HUDEP-2 (cell line): ENCODE results near the gene ACSM2A.
"Not testable (repeated sequence)": the region's sequence is repeated elsewhere in the genome, so short reads cannot be mapped to it uniquely, and the experiment has no call there.

Experiments used
- DNase-seq, 76 experiments: peaks; one replicate each; lab custom pipeline; 2025; ENCODE audit not compliant: unreplicated experiment in 76 of 76; lab: John Stamatoyannopoulos, UW

Gene ACSM2A, protein sequence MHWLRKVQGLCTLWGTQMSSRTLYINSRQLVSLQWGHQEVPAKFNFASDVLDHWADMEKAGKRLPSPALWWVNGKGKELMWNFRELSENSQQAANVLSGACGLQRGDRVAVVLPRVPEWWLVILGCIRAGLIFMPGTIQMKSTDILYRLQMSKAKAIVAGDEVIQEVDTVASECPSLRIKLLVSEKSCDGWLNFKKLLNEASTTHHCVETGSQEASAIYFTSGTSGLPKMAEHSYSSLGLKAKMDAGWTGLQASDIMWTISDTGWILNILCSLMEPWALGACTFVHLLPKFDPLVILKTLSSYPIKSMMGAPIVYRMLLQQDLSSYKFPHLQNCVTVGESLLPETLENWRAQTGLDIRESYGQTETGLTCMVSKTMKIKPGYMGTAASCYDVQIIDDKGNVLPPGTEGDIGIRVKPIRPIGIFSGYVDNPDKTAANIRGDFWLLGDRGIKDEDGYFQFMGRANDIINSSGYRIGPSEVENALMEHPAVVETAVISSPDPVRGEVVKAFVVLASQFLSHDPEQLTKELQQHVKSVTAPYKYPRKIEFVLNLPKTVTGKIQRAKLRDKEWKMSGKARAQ

DNA sequence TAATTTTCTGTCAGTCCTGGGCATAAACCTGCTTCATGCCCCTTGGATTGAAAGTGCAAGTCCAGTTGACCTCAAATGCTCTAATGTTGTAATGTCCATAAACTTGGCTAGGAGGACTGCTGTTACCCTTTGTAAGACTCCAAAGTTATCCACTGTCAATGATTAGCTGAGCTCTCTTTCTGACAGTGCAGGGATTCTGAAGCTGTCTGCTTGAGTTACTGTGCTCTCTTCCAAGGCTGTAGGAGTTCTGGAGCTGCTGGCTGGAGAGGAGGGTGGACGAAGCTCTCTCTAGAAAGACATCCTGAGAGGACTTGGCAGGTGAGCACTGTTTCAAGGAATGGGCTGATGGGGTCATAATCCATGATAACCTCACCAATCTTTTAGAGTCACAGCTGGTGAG is at the start of gene ACSM2A:
TSS of gene ACSM2A (plus strand) at position 158 of the 400 bp plus-strand sequence. CDS start 8,594 bp downstream, outside the sequence.
- not testable (repeated sequence) for DNase-seq

DNA sequence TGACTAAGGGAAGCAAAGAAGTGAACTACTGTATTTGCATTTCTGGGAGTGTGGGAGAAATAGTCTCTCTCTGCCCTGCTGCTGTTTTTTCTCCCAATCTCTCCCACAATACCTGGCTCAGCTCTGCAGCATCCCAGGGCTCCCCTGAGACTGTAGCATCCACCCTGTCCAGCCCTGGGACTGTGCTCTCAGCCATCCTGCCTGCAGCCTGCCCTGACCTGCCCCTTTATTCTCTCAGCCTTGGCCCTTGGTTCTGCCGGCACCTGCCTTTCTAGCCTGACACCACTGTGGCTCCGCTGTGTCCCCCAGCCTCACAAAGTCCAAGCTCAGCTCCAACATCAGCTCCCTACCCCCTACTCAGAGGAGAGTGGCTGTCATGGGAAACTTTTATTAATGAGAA is 48.7 kb upstream of the ACSM2A start:
- DNase-seq = no peak

DNA sequence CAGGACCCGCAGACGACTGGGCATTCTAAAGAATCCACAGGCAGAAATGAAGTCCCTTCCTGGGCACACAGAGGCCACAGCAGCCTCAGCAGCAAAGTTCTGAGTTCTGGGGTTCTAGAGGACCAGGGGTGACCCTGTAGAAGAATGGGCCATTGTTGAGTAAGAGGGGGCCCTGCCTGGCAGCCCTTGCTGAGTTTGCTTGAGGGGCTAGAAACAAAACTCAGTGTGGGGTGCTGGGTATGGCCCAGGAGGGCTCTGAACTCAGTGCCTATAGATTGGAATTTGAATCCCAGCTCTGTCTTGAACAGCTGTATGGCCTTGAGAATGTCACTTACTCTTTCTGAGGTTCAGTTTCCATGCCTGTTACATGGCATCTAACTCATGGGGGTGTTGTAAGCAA is 46.7 kb upstream of the ACSM2A start, which contains the start of gene PDILT:
TSS of gene PDILT (minus strand) at position 101 of the 400 bp plus-strand sequence. CDS start 5,437 bp downstream, outside the sequence.
- no peak for DNase-seq

DNA sequence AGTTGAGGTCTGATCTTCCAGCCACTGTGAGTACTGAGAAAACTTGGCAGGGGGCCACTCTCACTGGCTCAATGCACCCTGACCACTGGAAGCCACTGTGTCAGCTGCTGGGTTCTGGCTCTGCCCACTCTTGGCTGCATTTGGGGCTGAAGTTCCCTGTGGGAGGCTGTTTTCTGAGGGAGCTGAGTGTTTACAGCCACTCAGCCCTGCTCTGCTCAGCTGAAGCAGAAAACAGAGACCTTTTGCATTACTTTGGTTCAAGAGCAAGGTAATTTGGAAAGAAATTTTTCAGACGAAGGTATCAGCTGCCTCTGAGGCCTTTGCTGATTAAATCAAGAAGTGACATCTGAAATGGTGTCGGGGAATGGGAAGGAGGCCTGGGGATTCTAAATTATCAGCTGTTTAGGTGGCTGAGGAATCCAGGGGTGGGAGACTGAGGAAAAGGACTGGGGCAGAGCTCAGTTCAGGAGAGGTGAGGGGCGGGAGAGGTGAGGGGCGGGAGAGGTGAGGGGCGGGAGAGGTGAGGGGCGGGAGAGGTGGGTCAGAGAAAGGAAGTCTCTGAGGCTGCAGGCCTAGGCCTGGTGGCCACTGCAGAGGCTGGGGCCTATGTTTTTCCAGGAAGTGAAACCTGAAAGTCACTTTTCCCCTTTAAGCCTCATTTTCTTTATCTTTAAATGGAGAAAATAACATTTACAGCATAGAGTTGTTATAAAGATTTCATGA is 41.8 kb upstream of the ACSM2A start, which contains the start of gene ACSM5:
TSS of gene ACSM5 (plus strand) at position 137 of the 723 bp plus-strand sequence. CDS start 1,951 bp downstream, outside the sequence.
- DNase-seq = no peak

DNA sequence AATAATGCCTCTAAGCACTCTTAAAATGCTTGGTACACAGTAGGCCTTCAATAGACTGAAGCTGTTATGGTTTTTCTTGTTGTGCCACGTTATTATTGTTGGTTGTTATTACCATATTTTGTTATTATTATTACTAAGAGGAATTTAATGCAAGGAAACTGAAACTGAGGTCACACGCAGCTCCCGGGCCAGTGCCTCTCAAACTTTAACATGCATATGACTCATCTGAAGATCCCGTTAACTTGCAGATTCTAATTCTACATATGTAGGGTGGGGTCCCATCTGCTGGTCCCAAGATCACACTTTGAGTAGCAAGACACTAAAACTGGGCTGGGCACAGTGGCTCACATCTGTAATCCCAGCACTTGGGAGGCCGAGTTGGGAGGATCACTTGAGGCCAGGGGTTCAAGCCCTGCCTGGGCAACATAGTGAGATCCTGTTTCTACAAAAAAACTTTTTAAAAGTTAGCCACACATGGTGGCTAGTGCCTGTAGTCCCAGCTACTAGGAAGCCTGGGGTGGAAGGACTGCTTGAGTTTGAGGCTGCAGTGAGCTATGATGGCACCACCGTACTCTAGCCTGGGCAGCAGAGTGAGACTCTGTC is 41.1 kb upstream of the ACSM2A start:
- DNase-seq = no peak

DNA sequence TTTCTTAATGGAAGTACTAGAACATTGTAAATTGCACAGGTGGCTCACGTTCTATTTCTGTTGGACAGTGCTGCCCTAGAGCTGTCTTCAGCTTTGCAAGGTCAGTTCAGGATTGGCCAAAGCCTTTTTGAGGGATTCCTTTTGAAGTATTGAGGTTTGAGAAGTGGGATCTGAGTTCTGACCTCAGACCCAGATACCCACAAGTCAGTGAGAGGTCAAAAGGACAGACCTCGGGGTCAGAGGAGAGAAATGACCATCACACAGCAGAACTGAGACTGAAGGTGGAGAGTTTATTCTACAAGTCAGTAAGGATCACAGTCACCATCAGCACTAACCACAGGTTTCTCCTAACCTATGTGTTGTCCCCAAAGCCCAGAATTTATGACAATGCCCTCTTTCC is 40.3 kb upstream of the ACSM2A start:
- DNase-seq = no peak

DNA sequence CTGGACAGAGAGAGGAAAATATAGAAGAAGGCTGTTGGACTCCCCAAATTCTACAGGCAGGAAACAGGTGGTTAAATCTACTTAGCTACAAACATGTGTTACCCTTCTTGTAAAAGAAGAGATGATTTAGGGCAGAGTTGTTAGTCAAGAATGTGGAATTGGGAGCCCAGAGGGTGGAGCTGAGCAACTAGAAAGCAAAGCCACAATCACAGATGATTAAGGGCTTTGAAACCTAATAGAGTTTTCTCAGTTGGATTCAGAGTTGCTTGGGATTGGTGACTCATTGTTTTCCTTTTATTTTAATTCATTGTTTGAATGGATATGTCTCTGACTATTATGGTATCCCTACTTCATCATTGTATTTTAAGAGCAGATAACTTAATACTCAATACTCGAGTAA is 35.8 kb upstream of the ACSM2A start:
- no peak for DNase-seq

DNA sequence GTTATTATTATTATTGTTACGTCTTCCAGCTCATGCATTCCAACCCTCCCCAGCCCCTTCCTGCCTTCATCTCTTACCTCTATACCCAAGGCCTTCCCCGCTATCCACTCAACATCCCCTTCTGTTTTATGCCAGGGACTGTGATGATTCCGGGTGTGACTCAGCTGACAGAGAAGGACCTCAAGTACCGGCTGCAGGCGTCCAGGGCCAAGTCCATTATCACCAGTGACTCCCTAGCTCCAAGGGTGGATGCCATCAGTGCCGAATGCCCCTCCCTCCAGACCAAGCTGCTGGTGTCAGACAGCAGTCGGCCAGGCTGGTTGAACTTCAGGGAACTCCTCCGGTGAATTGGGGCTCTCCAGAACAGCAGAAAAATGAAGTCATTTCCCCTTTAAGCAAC is 32.2 kb upstream of the ACSM2A start:
- not testable (repeated sequence) for DNase-seq

DNA sequence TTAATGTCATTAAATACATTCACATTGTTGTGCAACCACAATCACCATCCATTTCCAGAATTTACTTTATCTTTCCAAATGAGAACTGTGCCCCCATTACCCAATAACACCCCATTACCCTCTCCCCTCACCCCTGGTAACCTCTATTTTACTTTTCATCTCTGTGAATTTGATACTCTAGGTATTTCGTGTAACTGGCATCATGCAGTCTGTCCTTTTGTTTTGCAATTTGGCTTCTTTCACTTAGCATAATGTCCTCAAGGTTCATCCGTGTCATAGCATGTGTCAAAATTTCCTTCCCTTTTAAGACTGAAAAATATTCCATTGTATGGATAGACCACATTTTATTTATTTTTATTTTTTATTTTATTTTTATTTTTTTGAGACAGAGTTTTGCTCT is 29.6 kb upstream of the ACSM2A start:
- not testable (repeated sequence) for DNase-seq

DNA sequence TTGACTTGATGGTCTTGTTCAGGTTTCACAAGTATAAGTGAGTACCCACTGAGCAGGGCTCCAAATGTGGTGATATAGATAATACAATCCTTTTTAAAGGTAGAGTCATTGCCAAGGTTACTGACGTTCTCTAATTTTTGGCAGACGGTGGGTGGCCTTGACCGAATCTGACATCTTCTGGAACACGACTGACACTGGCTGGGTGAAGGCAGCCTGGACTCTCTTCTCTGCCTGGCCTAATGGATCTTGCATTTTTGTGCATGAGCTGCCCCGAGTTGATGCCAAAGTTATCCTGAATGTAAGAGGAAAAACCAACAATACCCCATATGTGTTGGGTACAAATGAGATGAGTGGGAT is 27.6 kb upstream of the ACSM2A start:
- not testable (repeated sequence) for DNase-seq

DNA sequence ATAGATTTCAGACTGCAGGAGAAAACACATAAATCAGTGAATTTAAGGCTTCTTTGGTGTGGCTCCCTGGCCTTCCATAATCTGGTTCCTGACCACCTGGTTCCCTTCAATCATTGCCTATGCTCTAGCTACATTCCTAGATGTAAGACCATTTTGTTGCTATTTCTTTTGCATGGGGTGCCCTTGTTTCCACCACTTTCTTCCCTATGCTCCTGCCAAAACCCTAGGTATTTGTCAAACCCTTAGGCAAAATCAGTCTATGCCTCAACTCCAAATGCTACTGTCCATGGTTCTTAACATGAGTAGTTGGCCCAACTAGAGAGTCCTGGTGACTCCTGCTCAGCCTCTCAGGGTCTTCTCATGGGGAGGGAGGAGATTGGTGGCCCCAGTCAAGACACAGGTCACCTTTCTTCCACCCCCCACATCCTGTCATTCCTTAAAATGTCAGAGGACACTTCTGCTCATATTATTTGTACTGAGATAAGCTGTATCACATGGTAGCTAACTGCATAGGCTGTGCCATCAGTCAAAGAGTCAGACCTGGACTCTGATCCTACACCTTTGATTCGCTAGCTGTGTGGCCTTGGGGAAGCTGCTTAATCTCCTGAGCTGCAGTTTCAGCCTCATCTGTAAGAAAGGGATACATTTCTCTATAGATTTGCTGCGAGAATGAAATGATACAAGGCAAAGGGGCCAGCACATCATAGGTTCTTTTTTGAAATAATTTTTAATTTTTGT is 27.0 kb upstream of the ACSM2A start:
- no peak for DNase-seq

DNA sequence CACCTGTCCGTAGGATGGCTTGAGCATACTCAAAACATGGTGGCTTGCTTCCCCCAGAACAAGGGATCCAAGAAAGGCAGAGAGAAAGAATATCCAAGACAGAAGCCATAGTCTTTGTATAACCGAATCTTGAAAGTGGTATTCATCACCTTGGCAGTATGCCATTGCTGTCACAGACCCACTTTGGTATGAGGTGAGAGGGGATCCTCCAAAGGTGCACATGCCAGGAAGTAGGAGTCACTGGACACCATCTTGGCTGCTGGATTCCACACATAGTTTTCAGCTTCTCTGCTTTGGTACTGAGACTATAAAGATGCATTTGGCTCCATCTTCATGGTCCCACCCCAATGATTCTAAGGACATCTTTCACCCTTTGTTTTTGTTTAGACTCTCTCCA is 23.9 kb upstream of the ACSM2A start:
- not testable (repeated sequence) for DNase-seq

DNA sequence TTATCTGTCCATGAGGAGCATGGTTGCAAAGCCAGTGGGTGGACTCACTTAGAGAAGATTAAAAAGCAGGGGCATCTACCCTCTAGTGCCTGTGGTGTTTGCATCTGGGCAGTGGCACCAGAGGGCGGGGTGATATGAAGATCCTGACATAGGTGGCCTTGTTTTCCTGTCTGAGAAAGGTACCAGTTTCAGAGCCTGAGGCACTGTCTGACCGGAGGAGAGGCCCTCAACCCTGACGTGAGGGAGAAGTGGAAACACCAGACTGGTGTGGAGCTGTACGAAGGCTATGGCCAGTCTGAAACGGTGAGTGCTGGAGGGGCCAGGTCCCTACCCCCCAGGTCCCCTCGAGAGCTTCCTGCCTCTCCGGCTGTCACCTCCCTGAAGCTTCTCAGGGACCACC is 21.8 kb upstream of the ACSM2A start:
- not testable (repeated sequence) for DNase-seq

DNA sequence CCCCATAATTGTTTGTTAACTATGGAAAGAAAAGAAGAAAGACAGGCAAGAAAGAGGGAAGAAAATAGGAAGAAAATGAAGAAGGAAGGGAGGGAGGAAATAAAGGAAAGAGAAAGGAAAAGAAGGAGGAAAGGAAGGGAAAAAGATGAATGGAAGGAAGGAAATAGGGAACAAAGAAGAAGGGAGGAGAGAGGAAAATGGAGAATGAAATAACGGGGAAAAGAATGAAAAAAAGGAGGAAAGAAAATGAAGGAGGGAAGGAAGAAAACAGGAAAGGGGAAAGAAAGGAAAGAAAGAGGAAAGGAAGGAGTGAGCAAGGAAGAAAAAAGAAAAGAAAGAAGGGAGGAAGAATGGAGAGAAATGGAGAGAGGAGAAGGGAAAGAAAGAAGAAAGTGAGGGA is 20.8 kb upstream of the ACSM2A start:
- DNase-seq = not testable (repeated sequence)

DNA sequence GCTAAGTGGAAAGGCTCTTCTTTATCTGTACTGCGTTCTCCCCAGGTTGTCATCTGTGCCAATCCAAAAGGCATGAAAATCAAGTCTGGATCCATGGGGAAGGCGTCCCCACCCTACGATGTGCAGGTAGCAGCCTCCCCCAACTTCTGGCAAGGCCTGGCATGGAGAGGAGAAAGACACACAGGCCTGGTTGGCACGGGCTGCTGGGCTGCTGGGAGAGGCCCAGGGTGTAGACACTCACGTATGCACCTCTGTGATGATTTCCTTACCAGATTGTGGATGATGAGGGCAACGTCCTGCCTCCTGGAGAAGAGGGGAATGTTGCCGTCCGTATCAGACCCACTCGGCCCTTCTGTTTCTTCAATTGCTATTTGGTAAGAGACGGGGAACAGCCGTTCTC is 20.4 kb upstream of the ACSM2A start:
- DNase-seq = no peak

DNA sequence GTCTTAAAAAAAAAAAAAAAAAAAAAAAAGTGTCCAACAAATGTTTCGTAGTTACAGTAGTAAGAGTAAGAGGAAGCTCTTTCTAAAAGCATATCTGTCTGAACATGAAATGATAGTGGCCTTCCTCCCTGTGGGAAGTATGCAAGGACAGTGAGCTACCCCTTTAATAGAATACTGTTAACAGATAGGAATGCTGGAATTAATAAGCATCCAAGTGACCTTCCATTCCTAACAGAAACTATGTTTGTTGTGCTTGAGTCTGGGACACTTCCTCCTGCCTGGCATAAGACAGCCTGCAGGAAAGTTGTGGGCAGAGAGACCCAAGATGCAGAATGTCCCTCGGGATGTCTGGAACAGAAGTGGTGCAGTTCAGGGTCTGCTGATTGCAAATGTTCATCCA is 12.4 kb upstream of the ACSM2A start:
- not testable (repeated sequence) for DNase-seq

DNA sequence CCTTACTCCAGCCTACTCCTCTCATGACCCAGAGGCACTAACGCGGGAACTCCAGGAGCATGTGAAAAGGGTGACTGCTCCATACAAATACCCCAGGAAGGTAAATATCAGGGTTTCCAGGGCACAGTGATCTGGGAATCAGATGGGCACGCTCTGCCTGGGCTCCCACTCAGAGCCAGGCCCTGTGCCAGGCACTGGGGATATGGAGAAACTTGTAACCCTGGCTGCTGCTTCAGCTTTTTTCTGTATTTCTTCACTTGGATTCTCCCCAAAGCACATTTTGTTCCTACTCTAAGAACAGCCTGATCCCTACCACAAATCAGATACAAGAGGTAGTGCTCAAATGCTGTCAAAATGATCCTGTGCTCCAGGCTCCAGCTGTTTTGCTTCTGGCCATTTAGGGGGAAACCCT is 11.5 kb upstream of the ACSM2A start:
- DNase-seq = not testable (repeated sequence)

DNA sequence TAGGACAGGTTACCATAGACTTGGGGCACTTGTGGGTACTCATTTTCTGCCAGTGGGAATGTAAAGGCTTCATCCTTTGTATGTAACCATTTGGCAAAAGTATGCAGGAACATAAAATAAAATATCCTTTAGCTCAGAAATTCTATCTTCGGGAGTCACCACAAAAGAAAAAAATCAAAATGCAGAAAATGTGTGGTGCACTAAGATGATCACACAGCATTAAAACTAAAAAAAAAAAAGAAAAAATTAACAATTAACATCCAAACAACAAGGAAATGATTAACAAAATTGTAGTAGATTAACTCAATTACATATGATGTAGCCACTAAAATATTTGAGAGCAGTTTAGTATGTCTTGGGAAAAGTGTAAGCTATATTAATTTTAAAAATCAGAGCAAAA is 10.6 kb upstream of the ACSM2A start:
- not testable (repeated sequence) for DNase-seq

DNA sequence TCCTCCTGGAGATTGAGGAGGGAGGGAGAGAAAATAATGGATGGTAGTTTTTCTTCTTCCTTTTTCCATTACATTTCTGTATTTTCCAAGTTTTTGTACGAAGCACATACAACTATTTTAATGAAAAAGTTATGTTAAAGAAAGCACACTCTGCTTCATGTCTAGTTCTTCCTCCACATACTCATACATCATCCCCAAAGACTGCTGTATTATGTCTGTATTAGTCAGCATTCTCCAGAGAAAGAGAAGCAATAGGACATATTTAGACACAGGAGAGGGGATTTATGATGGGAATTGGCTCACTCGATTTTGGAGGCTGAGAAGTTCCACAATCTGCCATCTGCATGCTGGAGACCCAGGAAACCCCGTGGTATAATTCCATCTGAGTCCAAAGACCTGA is 10.1 kb upstream of the ACSM2A start:
- DNase-seq = no peak

DNA sequence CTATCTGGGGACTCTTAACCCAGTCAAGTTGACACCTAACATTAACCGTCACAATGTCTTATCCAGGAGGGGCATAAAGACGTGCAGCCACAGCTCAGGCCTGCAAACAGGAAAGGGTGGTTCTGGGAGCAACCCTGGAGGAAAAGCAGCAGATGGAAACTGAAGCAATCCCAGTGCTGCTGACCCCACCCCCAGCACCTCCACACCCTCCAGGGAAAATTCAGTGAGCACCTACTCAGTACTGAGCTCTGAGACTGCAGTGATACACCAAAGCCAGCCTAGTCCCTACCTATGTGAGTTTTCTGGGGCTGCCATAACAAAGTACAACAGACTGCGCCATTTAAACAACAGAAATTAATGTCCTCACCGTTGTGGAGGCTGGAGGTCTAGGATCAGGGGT is 9.5 kb upstream of the ACSM2A start:
- DNase-seq = not testable (repeated sequence)
